HEK293 (cell line): ENCODE results near the gene MTFR1L.

ENCODE experiments used
- BCL11B ChIP-seq: fragments of 450-650 bp; formaldehyde crosslinking; IDR thresholded peaks from 2 replicates; pipeline ENCODE4 v1.5.1; 2016; ENCODE audit warnings: low read depth, missing biosample characterization, missing genetic modification characterization
- FEZF1 ChIP-seq: fragments of 450-650 bp; formaldehyde crosslinking; IDR thresholded peaks from 2 replicates; pipeline ENCODE4 v1.5.1; 2016; ENCODE audit warnings: missing biosample characterization, missing genetic modification characterization
- HOXC10 ChIP-seq: sonication (generic); formaldehyde crosslinking; IDR thresholded peaks from 2 replicates; pipeline ENCODE4 v1.8.1; 2023; ENCODE audit warnings: mild to moderate bottlenecking, missing genetic modification reagents
- OSR2 ChIP-seq: fragments of 450-650 bp; formaldehyde crosslinking; IDR thresholded peaks from 2 replicates; pipeline ENCODE4 v1.5.1; 2016; ENCODE audit warnings: missing biosample characterization, missing genetic modification characterization
- PRDM1 ChIP-seq: fragments of 450-650 bp; formaldehyde crosslinking; IDR thresholded peaks from 2 replicates; pipeline ENCODE4; 2016; ENCODE audit warnings: missing biosample characterization, missing genetic modification characterization
- REPIN1 ChIP-seq: fragments of 450-650 bp; formaldehyde crosslinking; IDR thresholded peaks from 2 replicates; pipeline ENCODE4 v1.5.1; 2017; ENCODE audit warnings: missing biosample characterization, missing genetic modification characterization, low read depth
- YY1 ChIP-seq: fragments of 450-650 bp; formaldehyde crosslinking; IDR thresholded peaks from 2 replicates; pipeline ENCODE4 v1.5.1; 2018; ENCODE audit warnings: missing biosample characterization, missing genetic modification characterization
- ZBTB10 ChIP-seq: fragments of 450-650 bp; formaldehyde crosslinking; IDR thresholded peaks from 2 replicates; pipeline ENCODE4 v1.5.1; 2016; ENCODE audit warnings: missing biosample characterization, missing genetic modification characterization
- ZBTB44 ChIP-seq: fragments of 450-650 bp; IDR thresholded peaks from 2 replicates; pipeline ENCODE4 v1.5.1; 2018; ENCODE audit warnings: missing biosample characterization, mild to moderate bottlenecking, missing genetic modification characterization
- ZBTB7A ChIP-seq: fragments of 450-650 bp; formaldehyde crosslinking; IDR thresholded peaks from 2 replicates; pipeline ENCODE4 v1.5.1; 2016; ENCODE audit warnings: low read depth, missing biosample characterization, missing genetic modification characterization
- ZBTB8A ChIP-seq: fragments of 450-650 bp; formaldehyde crosslinking; IDR thresholded peaks from 2 replicates; pipeline ENCODE4 v1.5.1; 2016; ENCODE audit warnings: missing biosample characterization, missing genetic modification characterization
- ZFP69B ChIP-seq: fragments of 450-650 bp; formaldehyde crosslinking; IDR thresholded peaks from 2 replicates; pipeline ENCODE4 v1.5.1; 2016; ENCODE audit warnings: missing biosample characterization, missing genetic modification characterization
- ZNF133 ChIP-seq: fragments of 450-650 bp; formaldehyde crosslinking; IDR thresholded peaks from 2 replicates; pipeline ENCODE4 v1.5.1; 2016; ENCODE audit warnings: missing biosample characterization, missing genetic modification characterization
- ZNF202 ChIP-seq: fragments of 450-650 bp; formaldehyde crosslinking; IDR thresholded peaks from 2 replicates; pipeline ENCODE4 v1.5.1; 2016; ENCODE audit warnings: missing biosample characterization, missing genetic modification characterization, borderline replicate concordance
- ZNF23 ChIP-seq: fragments of 450-650 bp; formaldehyde crosslinking; IDR thresholded peaks from 2 replicates; pipeline ENCODE4 v1.5.1; 2016; ENCODE audit warnings: missing biosample characterization, missing genetic modification characterization, borderline replicate concordance
- ZNF292 ChIP-seq: fragments of 450-650 bp; formaldehyde crosslinking; IDR thresholded peaks from 2 replicates; pipeline ENCODE4 v1.5.1; 2016; ENCODE audit warnings: low read depth, missing biosample characterization, missing genetic modification characterization, borderline replicate concordance
- ZNF354C ChIP-seq: fragments of 450-650 bp; formaldehyde crosslinking; IDR thresholded peaks from 2 replicates; pipeline ENCODE4 v1.5.1; 2016; ENCODE audit warnings: missing biosample characterization, missing genetic modification characterization, low read depth, borderline replicate concordance
- ZNF404 ChIP-seq: fragments of 450-650 bp; formaldehyde crosslinking; IDR thresholded peaks from 2 replicates; pipeline ENCODE4 v1.5.1; 2017; ENCODE audit warnings: missing biosample characterization, missing genetic modification characterization
- ZNF433 ChIP-seq: fragments of 450-650 bp; formaldehyde crosslinking; IDR thresholded peaks from 2 replicates; pipeline ENCODE4 v1.5.1; 2016; ENCODE audit warnings: missing biosample characterization, missing genetic modification characterization, low read depth
- ZNF560 ChIP-seq: fragments of 450-650 bp; formaldehyde crosslinking; IDR thresholded peaks from 2 replicates; pipeline ENCODE4 v1.5.1; 2017; ENCODE audit warnings: missing biosample characterization, missing genetic modification characterization, borderline replicate concordance
- ZNF660 ChIP-seq: fragments of 450-650 bp; IDR thresholded peaks from 2 replicates; pipeline ENCODE4 v1.5.1; 2018; ENCODE audit warnings: missing biosample characterization, mild to moderate bottlenecking, missing genetic modification characterization
- ZNF707 ChIP-seq: fragments of 450-650 bp; formaldehyde crosslinking; IDR thresholded peaks from 2 replicates; pipeline ENCODE4 v1.5.1; 2016; ENCODE audit warnings: missing biosample characterization, missing genetic modification characterization
- ZNF747 ChIP-seq: fragments of 450-650 bp; formaldehyde crosslinking; IDR thresholded peaks from 2 replicates; pipeline ENCODE4 v1.5.1; 2016; ENCODE audit warnings: missing biosample characterization, missing genetic modification characterization
- ZNF776 ChIP-seq: fragments of 450-650 bp; formaldehyde crosslinking; IDR thresholded peaks from 2 replicates; pipeline ENCODE4 v1.5.0; 2017; ENCODE audit warnings: missing biosample characterization, missing genetic modification characterization, borderline replicate concordance
- ZXDB ChIP-seq: fragments of 450-650 bp; formaldehyde crosslinking; IDR thresholded peaks from 2 replicates; pipeline ENCODE4 v1.5.1; 2016; ENCODE audit warnings: missing biosample characterization, missing genetic modification characterization
- TF ChIP-seq, protein P1 (sequence below): fragments of 450-650 bp; formaldehyde crosslinking; IDR thresholded peaks from 2 replicates; pipeline ENCODE4 v1.5.1; 2017; ENCODE audit warnings: missing biosample characterization, missing genetic modification characterization
- TF ChIP-seq, protein P2 (sequence below): fragments of 450-650 bp; formaldehyde crosslinking; IDR thresholded peaks from 2 replicates; pipeline ENCODE4 v1.5.1; 2016; ENCODE audit warnings: missing biosample characterization, missing genetic modification characterization
- TF ChIP-seq, protein P3 (sequence below): fragments of 450-650 bp; formaldehyde crosslinking; IDR thresholded peaks from 2 replicates; pipeline ENCODE4 v1.5.1; 2016; ENCODE audit warnings: missing biosample characterization, missing genetic modification characterization
- TF ChIP-seq, protein P4 (sequence below): fragments of 450-650 bp; formaldehyde crosslinking; IDR thresholded peaks from 2 replicates; pipeline ENCODE4 v1.5.1; 2016; ENCODE audit warnings: missing biosample characterization, missing genetic modification characterization

The MTFR1L gene

DNA sequence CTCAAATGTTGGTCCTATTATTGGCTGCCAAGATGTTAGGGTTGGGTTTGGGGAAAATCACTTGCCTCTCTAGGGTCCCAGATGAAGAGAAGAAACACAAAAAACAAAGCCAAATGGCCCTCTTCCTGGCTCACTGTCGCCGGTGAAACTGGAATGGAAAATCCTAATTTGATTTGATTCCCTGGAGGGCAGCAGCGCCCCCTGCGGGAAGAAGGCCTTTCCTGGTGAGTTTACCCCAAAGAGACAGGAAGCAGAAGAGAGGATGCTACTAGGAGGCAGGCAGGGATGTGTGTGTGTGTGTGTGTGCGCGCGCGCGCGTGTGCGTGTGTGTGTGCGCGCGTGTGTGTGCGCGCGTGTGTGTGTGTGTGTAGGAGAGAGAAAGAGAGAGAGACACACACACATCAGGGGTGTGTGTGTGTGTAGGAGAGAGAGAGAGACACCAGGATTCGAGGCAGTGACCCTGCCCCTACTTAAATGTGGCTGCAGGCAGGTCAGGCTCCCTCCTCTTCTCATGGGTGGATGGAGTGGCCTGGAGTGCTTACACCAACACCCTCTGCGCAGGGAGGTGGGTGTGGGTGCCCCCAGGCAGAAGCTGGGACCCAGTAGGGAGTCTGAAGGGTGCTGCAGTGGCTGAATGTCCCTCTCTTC lies 22.8 kb upstream of the MTFR1L start (continued):
- no peak for TF ChIP-seq ZNF433 (tag by site-specific recombination)
- TF ChIP-seq, protein P1, sequence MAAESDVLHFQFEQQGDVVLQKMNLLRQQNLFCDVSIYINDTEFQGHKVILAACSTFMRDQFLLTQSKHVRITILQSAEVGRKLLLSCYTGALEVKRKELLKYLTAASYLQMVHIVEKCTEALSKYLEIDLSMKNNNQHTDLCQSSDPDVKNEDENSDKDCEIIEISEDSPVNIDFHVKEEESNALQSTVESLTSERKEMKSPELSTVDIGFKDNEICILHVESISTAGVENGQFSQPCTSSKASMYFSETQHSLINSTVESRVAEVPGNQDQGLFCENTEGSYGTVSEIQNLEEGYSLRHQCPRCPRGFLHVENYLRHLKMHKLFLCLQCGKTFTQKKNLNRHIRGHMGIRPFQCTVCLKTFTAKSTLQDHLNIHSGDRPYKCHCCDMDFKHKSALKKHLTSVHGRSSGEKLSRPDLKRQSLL (tag by site-specific recombination) = no peak
- no peak for TF ChIP-seq ZNF560
- no peak for TF ChIP-seq ZBTB7A (tag by site-specific recombination)
- no peak for TF ChIP-seq YY1 (tag by site-specific recombination)
- TF ChIP-seq HOXC10 (CRISPR knock-in tag) = no peak
- TF ChIP-seq, protein P2, sequence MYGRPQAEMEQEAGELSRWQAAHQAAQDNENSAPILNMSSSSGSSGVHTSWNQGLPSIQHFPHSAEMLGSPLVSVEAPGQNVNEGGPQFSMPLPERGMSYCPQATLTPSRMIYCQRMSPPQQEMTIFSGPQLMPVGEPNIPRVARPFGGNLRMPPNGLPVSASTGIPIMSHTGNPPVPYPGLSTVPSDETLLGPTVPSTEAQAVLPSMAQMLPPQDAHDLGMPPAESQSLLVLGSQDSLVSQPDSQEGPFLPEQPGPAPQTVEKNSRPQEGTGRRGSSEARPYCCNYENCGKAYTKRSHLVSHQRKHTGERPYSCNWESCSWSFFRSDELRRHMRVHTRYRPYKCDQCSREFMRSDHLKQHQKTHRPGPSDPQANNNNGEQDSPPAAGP (tag by site-specific recombination) = no peak
- TF ChIP-seq ZNF133 (tag by site-specific recombination) = no peak
- TF ChIP-seq FEZF1 = no peak
- no peak for TF ChIP-seq ZBTB8A (tag by site-specific recombination)
- TF ChIP-seq ZNF707 (tag by site-specific recombination) = no peak
- TF ChIP-seq PRDM1 (tag by site-specific recombination) = peak; percentile 62; the same call in 1 of the 2 replicates
- TF ChIP-seq ZNF202 (tag by site-specific recombination) = no peak
- TF ChIP-seq ZNF776 (tag by site-specific recombination) = no peak
- TF ChIP-seq ZNF404 (tag by site-specific recombination) = no peak
- TF ChIP-seq ZNF23 (tag by site-specific recombination) = no peak
- TF ChIP-seq ZBTB44 (tag by site-specific recombination) = no peak
- no peak for TF ChIP-seq ZBTB10 (tag by site-specific recombination)
- TF ChIP-seq, protein P3, sequence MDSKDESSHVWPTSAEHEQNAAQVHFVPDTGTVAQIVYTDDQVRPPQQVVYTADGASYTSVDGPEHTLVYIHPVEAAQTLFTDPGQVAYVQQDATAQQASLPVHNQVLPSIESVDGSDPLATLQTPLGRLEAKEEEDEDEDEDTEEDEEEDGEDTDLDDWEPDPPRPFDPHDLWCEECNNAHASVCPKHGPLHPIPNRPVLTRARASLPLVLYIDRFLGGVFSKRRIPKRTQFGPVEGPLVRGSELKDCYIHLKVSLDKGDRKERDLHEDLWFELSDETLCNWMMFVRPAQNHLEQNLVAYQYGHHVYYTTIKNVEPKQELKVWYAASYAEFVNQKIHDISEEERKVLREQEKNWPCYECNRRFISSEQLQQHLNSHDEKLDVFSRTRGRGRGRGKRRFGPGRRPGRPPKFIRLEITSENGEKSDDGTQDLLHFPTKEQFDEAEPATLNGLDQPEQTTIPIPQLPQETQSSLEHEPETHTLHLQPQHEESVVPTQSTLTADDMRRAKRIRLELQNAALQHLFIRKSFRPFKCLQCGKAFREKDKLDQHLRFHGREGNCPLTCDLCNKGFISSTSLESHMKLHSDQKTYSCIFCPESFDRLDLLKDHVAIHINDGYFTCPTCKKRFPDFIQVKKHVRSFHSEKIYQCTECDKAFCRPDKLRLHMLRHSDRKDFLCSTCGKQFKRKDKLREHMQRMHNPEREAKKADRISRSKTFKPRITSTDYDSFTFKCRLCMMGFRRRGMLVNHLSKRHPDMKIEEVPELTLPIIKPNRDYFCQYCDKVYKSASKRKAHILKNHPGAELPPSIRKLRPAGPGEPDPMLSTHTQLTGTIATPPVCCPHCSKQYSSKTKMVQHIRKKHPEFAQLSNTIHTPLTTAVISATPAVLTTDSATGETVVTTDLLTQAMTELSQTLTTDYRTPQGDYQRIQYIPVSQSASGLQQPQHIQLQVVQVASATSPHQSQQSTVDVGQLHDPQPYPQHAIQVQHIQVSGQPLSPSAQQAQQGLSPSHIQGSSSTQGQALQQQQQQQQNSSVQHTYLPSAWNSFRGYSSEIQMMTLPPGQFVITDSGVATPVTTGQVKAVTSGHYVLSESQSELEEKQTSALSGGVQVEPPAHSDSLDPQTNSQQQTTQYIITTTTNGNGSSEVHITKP (tag by site-specific recombination) = peak; percentile 51
- TF ChIP-seq ZFP69B (tag by site-specific recombination) = no peak
- no peak; the same call in 1 of the 2 replicates for TF ChIP-seq ZNF660 (tag by site-specific recombination)
- TF ChIP-seq REPIN1 (tag by site-specific recombination) = no peak
- TF ChIP-seq OSR2 = no peak
- TF ChIP-seq, protein P4, sequence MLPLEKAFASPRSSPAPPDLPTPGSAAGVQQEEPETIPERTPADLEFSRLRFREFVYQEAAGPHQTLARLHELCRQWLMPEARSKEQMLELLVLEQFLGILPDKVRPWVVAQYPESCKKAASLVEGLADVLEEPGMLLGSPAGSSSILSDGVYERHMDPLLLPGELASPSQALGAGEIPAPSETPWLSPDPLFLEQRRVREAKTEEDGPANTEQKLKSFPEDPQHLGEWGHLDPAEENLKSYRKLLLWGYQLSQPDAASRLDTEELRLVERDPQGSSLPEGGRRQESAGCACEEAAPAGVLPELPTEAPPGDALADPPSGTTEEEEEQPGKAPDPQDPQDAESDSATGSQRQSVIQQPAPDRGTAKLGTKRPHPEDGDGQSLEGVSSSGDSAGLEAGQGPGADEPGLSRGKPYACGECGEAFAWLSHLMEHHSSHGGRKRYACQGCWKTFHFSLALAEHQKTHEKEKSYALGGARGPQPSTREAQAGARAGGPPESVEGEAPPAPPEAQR (tag by site-specific recombination) = no peak
- TF ChIP-seq ZNF292 (tag by site-specific recombination) = no peak
- no peak for TF ChIP-seq BCL11B (tag by site-specific recombination)
- TF ChIP-seq ZNF747 = no peak
- no peak for TF ChIP-seq ZNF354C (tag by site-specific recombination)
- TF ChIP-seq ZXDB = no peak
